IMR-90 (cell line): ENCODE results near the gene MICAL1. TPM values are rescaled to one million over a fixed set of nuclear protein-coding genes. Genes with fewer than 3 reads are reported as not detected.
A peak's percentile ranks its signal among the peaks of the same experiment; 100 is the strongest.

Experiments used
- ATAC-seq: fragments of 200-7000 bp; cut with Tn5 transposase; 2 replicates; pipeline ENCODE4 v1.9.1; 2020; ENCODE audit warnings: low read depth, mild to moderate bottlenecking, moderate library complexity
- BruUV-seq: library from RNA; stranded (reverse); fragments of 400-500 nt; replicated peaks from 2 replicates; lab custom pipeline; 2021; lab: Mats Ljungman, UMichigan
- CTCF ChIA-PET: fragments of 300-600 bp; formaldehyde crosslinking; extraction: SDS; loops from one replicate; lab custom pipeline; 2021; ENCODE audit warnings: antibody characterized with exemption; lab: Yijun Ruan, JAX
- POLR2A ChIA-PET: fragments of 300-600 bp; sonication (Branson Sonifier 250); formaldehyde crosslinking; loops from one replicate; lab custom pipeline; 2022; ENCODE audit warnings: antibody characterized with exemption; ENCODE audit not compliant: unreplicated experiment; lab: Charles Lee
- DNase-seq: peaks from one replicate; pipeline ENCODE4 v3.0.0; 2013
- H2AFZ ChIP-seq: replicated peaks from 2 replicates; pipeline ENCODE3; 2013; ENCODE audit warnings: low read length, mild to moderate bottlenecking; ENCODE audit not compliant: poor library complexity
- H2AK5ac ChIP-seq: 2 replicates; pipeline ENCODE4 v1.6.1; 2013; ENCODE audit warnings: low read depth, low read length, inconsistent platforms
- H2AK9ac ChIP-seq: replicated peaks from 2 replicates; pipeline ENCODE3; 2013; ENCODE audit warnings: mild to moderate bottlenecking, low read depth, low read length, moderate library complexity; ENCODE audit not compliant: poor library complexity
- H2BK120ac ChIP-seq: 2 replicates; pipeline ENCODE4 v1.6.1; 2013; ENCODE audit warnings: low read depth, low read length, inconsistent platforms
- H2BK15ac ChIP-seq: 3 replicates; pipeline ENCODE4 v1.6.1; 2013; ENCODE audit warnings: low read depth, low read length, inconsistent platforms
- H2BK20ac ChIP-seq: 2 replicates; pipeline ENCODE4 v1.6.1; 2013; ENCODE audit warnings: low read depth, mild to moderate bottlenecking, inconsistent platforms, low read length, moderate library complexity
- H2BK5ac ChIP-seq: 2 replicates; pipeline ENCODE4 v1.6.1; 2013; ENCODE audit warnings: mild to moderate bottlenecking, low read depth, low read length, inconsistent platforms; ENCODE audit not compliant: poor library complexity, severe bottlenecking
- H3K14ac ChIP-seq: replicated peaks from 2 replicates; pipeline ENCODE4 v1.6.1; 2013; ENCODE audit warnings: low read depth, low read length, inconsistent platforms
- H3K18ac ChIP-seq: 2 replicates; pipeline ENCODE4 v1.6.1; 2013; ENCODE audit warnings: low read depth, low read length, control low read depth
- H3K23ac ChIP-seq: 2 replicates; pipeline ENCODE4 v1.6.1; 2013; ENCODE audit warnings: low read depth, low read length, inconsistent platforms
- H3K27ac ChIP-seq: 2 replicates; pipeline ENCODE4 v1.5.1; 2013; ENCODE audit warnings: mild to moderate bottlenecking, control low read depth, low read length; ENCODE audit not compliant: insufficient read depth
- H3K27me3 ChIP-seq: 2 replicates; pipeline ENCODE4 v1.6.1; 2013; ENCODE audit warnings: low read length; ENCODE audit not compliant: control insufficient read depth, insufficient read depth
- H3K36me3 ChIP-seq: 2 replicates; pipeline ENCODE4 v1.6.1; 2013; ENCODE audit warnings: low read length, mixed read lengths; ENCODE audit not compliant: control insufficient read depth, insufficient read depth
- H3K4ac ChIP-seq: 2 replicates; pipeline ENCODE4 v1.6.1; 2013; ENCODE audit warnings: low read depth, low read length, inconsistent platforms
- H3K4me1 ChIP-seq: 2 replicates; pipeline ENCODE4 v1.6.1; 2013; ENCODE audit warnings: low read length, mixed read lengths; ENCODE audit not compliant: control insufficient read depth, insufficient read depth
- H3K4me2 ChIP-seq: 2 replicates; pipeline ENCODE4 v1.6.1; 2013; ENCODE audit warnings: low read depth, mild to moderate bottlenecking, control low read depth, low read length, moderate library complexity
- H3K4me3 ChIP-seq: 2 replicates; pipeline ENCODE4 v1.5.1; 2013; ENCODE audit warnings: low read depth, mild to moderate bottlenecking, control low read depth, low read length, moderate library complexity; ENCODE audit not compliant: insufficient read depth
- H3K56ac ChIP-seq: 2 replicates; pipeline ENCODE4 v1.6.1; 2013; ENCODE audit warnings: low read length, inconsistent platforms; ENCODE audit not compliant: insufficient read depth; ENCODE audit errors: extremely low read depth
- H3K79me1 ChIP-seq, 2 experiments: 2 replicates each; pipeline ENCODE4 v1.6.1; 2013; ENCODE audit warnings: low read length in 2 of 2, inconsistent platforms in 1 of 2, low read depth in 1 of 2
- H3K9ac ChIP-seq: 2 replicates; pipeline ENCODE4 v1.6.1; 2013; ENCODE audit warnings: low read depth, low read length, control low read depth
- H3K9me1 ChIP-seq: 2 replicates; pipeline ENCODE4 v1.6.1; 2013; ENCODE audit warnings: low read length, inconsistent platforms; ENCODE audit not compliant: insufficient read depth
- H3K9me3 ChIP-seq: 2 replicates; pipeline ENCODE4 v1.6.1; 2013; ENCODE audit warnings: low read length; ENCODE audit not compliant: control insufficient read depth, insufficient read depth
- H4K20me1 ChIP-seq: 2 replicates; pipeline ENCODE4 v1.6.1; 2013; ENCODE audit warnings: low read length, inconsistent platforms; ENCODE audit not compliant: insufficient read depth
- H4K5ac ChIP-seq: 2 replicates; pipeline ENCODE4 v1.6.1; 2013; ENCODE audit warnings: mild to moderate bottlenecking, low read depth, low read length, control low read depth
- H4K8ac ChIP-seq, 2 experiments: 2 replicates each; pipeline ENCODE4 v1.6.1; 2013; ENCODE audit warnings: low read depth in 2 of 2, low read length in 2 of 2, control low read depth in 1 of 2, inconsistent platforms in 1 of 2
- H4K91ac ChIP-seq: 2 replicates; pipeline ENCODE4 v1.6.1; 2013; ENCODE audit warnings: low read depth, low read length, inconsistent platforms; ENCODE audit not compliant: insufficient read depth
- CHD1 ChIP-seq: IDR thresholded peaks from 2 replicates; pipeline ENCODE4 v1.6.1; 2012; ENCODE audit warnings: low read depth, low read length, improper control_type of control experiment
- CTCF ChIP-seq: conservative IDR thresholded peaks from 2 replicates; pipeline ENCODE4 v1.5.1; 2012; ENCODE audit warnings: mild to moderate bottlenecking, low read depth, low read length, improper control_type of control experiment
- ELK1 ChIP-seq: fragments of 150-350 bp; IDR thresholded peaks from 2 replicates; pipeline ENCODE4 v1.6.1; 2016; ENCODE audit warnings: low read depth, mild to moderate bottlenecking, low read length, moderate library complexity, borderline replicate concordance
- FOS ChIP-seq: fragments of 150-350 bp; IDR thresholded peaks from 2 replicates; pipeline ENCODE4 v1.6.1; 2016; ENCODE audit warnings: low read depth, low read length
- MAFK ChIP-seq: IDR thresholded peaks from 2 replicates; pipeline ENCODE4 v1.6.1; 2012; ENCODE audit warnings: low read depth, low read length, improper control_type of control experiment
- NFE2L2 ChIP-seq: fragments of 150-350 bp; IDR thresholded peaks from 2 replicates; pipeline ENCODE4 v1.6.1; 2016; ENCODE audit warnings: low read depth, mild to moderate bottlenecking, low read length
- RAD21 ChIP-seq: IDR thresholded peaks from 2 replicates; pipeline ENCODE4 v1.6.1; 2012; ENCODE audit warnings: low read length, improper control_type of control experiment
- RFX5 ChIP-seq: IDR thresholded peaks from 2 replicates; pipeline ENCODE4 v1.8.0; 2012; ENCODE audit warnings: low read depth, mild to moderate bottlenecking, low read length, moderate library complexity
- SMC3 ChIP-seq: fragments of 150-350 bp; IDR thresholded peaks from 2 replicates; pipeline ENCODE4 v1.6.1; 2016; ENCODE audit warnings: low read depth, mild to moderate bottlenecking, antibody characterized with exemption, low read length, moderate library complexity
- USF2 ChIP-seq: fragments of 150-350 bp; IDR thresholded peaks from 2 replicates; pipeline ENCODE4 v1.6.1; 2017; ENCODE audit warnings: mild to moderate bottlenecking, antibody characterized with exemption, low read length, low read depth
- WGBS, 2 experiments: methylation state at CpG; one replicate each; pipeline versions ENCODE4 v1.1.5 to v1.1.7; 2013; ENCODE audit warnings: missing lambda C conversion rate in 2 of 2; ENCODE audit not compliant: insufficient read length in 1 of 2; ENCODE audit errors: extremely low coverage in 2 of 2; 5-methylcytosine and 5-hydroxymethylcytosine counted together
- dilution Hi-C: fragments of 300-500 bp; cut with HindIII; formaldehyde crosslinking; loops from one replicate; pipeline ENCODE4 v1.14.3; 2018; ENCODE audit warnings: low sequenced_read_pairs; ENCODE audit not compliant: unreplicated experiment
- in situ Hi-C: fragments of 300-500 bp; cut with MboI; formaldehyde crosslinking; loops from 3 replicates; pipeline ENCODE4 v1.14.3; 2019; ENCODE audit warnings: low sequenced_read_pairs, inconsistent platforms, mixed read lengths
- intact Hi-C: fragments of 100-400 bp; cut with micrococcal nuclease; formaldehyde crosslinking; loops from 2 replicates; pipeline ENCODE4 v1.10.0; 2022
- polyA plus RNA-seq, 3 experiments: library from polyadenylated mRNA; depleted of rRNA; stranded (reverse); fragments of >200 nt; gene quantifications; 2 replicates each; pipeline ENCODE4 v1.2.3, GENCODE V29; 2012; ENCODE audit warnings: low replicate concordance in 1 of 3
- total RNA-seq: library from RNA; depleted of rRNA; stranded (reverse); fragments of >200 nt; gene quantifications from 2 replicates; pipeline ENCODE4 v1.2.3, GENCODE V29; 2012

The MICAL1 gene
- total and polyA plus RNA-seq, 2 of the 4 experiments (the other 2 are of a cell fraction), result 30.5 to 57.1 TPM

- CTCF ChIA-PET, result no interaction called here
Observed at GRCh38 chr6:109478841-109479624, 23.5 kb upstream of the MICAL1 start.

More at GRCh38 chr6:109478841-109479624, 23.5 kb upstream of the MICAL1 start:
- ATAC-seq, result no peak
- Histone ChIP-seq H2BK120ac (no peak overlapping the region), H2AK9ac (no peak overlapping the region), H3K9me3 (no peaks in the 10 kb centered on the region), H4K5ac (no peak overlapping the region), H3K79me1 (peaks cover 45 to 60% of the 10 kb centered on the region in 2 experiments), H2BK15ac (no peak overlapping the region), H3K56ac (no peak overlapping the region), H3K18ac (no peak overlapping the region), H2AFZ (no peak overlapping the region), H3K14ac (no peak overlapping the region), H3K23ac (peak overlapping the region; percentile 38; the same call in 1 of the 2 replicates), H3K4me2 (peak overlapping the region; percentile 36; the same call in 1 of the 2 replicates), H3K27ac (no peak overlapping the region), H2BK5ac (no peak overlapping the region), H3K4me1 (peaks cover 7% of the 10 kb centered on the region), H3K4me3 (no peak overlapping the region), H4K8ac (no peak overlapping the region), H2AK5ac (no peak overlapping the region), H3K9me1 (peaks cover 6% of the 10 kb centered on the region), H3K27me3 (no peaks in the 10 kb centered on the region), H3K36me3 (peaks cover 21% of the 10 kb centered on the region), H3K9ac (no peak overlapping the region), H3K4ac (no peak overlapping the region), H4K91ac (no peak overlapping the region), H2BK20ac (no peak overlapping the region), H4K20me1 (peaks cover 7% of the 10 kb centered on the region; the same call in 1 of the 2 replicates)
- no TSS peak for BruUV-seq
- TF ChIP-seq FOS (no peak), CHD1 (no peak), CTCF (no peak), USF2 (no peak), SMC3 (no peak), ELK1 (no peak), MAFK (no peak), RAD21 (no peak), RFX5 (no peak), NFE2L2 (no peak)
- intact Hi-C loops (no loop called here), dilution Hi-C loops (no loop called here), in situ Hi-C loops (no loop called here)
- POLR2A ChIA-PET, result no interaction called here
- DNase-seq, result no peak
- no CpG with 5 or more reads among the region's 5 CpGs for WGBS, 2 experiments
